ENCODE results near the gene SIPA1L3. TPM values are rescaled to one million over a fixed set of nuclear protein-coding genes. Genes with fewer than 3 reads are reported as not detected.

SIPA1L3 gene
- total and polyA plus RNA-seq, 10 of the 15 experiments (the other 5 are each of a cell fraction or from before 2014, with no cell fraction given): 0.24 to 66.2 (median 19.1) TPM

DNA sequence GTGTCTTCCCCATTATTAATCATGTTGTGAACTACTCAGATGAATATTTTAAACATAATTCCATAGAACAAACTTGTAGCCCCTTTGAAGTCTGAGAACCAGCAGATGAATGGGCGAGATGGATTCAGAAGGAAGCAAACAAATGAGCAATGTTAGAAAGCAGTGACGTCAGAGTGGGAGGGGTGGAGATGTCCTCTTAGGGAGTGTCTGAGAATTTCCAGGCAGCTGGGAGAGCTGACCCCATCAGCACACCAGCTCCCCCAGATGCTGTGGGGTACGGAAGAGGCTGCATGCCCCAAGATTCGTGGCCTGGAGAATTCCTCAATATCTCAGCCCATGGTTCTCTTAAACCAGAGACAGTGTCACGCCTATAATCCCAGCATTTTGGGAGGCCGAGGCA is 248.4 kb downstream of the SIPA1L3 start:
- CTCF ChIA-PET: no interaction called here
- Histone ChIP-seq H3K4me2 (ENCODE audit: control insufficient read depth, insufficient read depth) (no peak overlapping the region), H3K4me3 (no peak overlapping the region), H3K79me2 (ENCODE audit: control insufficient read depth, insufficient read depth, low read length) (no peaks in the 10 kb centered on the region), H3K27me3 (replicated peaks in 1 of 2; ENCODE audit: control insufficient read depth in 2 of 2, insufficient read depth in 2 of 2, low read length in 1 of 2) (no peaks in the 10 kb centered on the region), H3K9me3 (replicated peaks; ENCODE audit: control insufficient read depth, insufficient read depth, low read length) (no peaks in the 10 kb centered on the region; the same call in 2 of the 3 replicates), H4K20me1 (ENCODE audit: control insufficient read depth, insufficient read depth) (no peaks in the 10 kb centered on the region), H3K9ac (ENCODE audit: control insufficient read depth, insufficient read depth, low read length) (no peak overlapping the region), H3K4me1 (ENCODE audit: control insufficient read depth, insufficient read depth, low read length) (no peaks in the 10 kb centered on the region), H3K27ac (ENCODE audit: control insufficient read depth, insufficient read depth) (no peak overlapping the region), H3K36me3 (ENCODE audit: control insufficient read depth in 2 of 2, insufficient read depth in 2 of 2, low read length in 1 of 2) (peaks cover 18 to 20% of the 10 kb centered on the region in 2 experiments; a peak in 3 of 4 replicates), H2AFZ (ENCODE audit: control insufficient read depth, low read depth, low read length) (no peak overlapping the region)
- no peak for FAIRE-seq
- no peak for ATAC-seq
- over 99% methylated on average over 6 of the region's 6 CpGs for WGBS (ENCODE audit: insufficient coverage, insufficient replicate concordance, low lambda C conversion rate, missing lambda C conversion rate)
- intact Hi-C loops (cut with micrococcal nuclease; ENCODE audit: unreplicated experiment): no loop called here
- in situ Hi-C loops (cut with MboI): no loop called here
- TF ChIP-seq ZNF274 (IDR thresholded peaks at IDR 0.05; ENCODE audit: insufficient read depth, insufficient read length) (no peak), MXI1 (IDR thresholded peaks at IDR 0.05; ENCODE audit: low read depth, low read length) (no peak), CREB1 (IDR thresholded peaks at IDR 0.05; ENCODE audit: low read depth) (no peak), HDAC2 (IDR thresholded peaks at IDR 0.05) (no peak), BRCA1 (IDR thresholded peaks at IDR 0.05; ENCODE audit: low read depth, low read length) (no peak), HCFC1 (IDR thresholded peaks at IDR 0.05; ENCODE audit: low read length) (no peak), BHLHE40 (IDR thresholded peaks at IDR 0.05; ENCODE audit: borderline replicate concordance in 1 of 2, low read depth in 2 of 2, low read length in 1 of 2) (no peak)
- TF ChIP-seq, protein P1, sequence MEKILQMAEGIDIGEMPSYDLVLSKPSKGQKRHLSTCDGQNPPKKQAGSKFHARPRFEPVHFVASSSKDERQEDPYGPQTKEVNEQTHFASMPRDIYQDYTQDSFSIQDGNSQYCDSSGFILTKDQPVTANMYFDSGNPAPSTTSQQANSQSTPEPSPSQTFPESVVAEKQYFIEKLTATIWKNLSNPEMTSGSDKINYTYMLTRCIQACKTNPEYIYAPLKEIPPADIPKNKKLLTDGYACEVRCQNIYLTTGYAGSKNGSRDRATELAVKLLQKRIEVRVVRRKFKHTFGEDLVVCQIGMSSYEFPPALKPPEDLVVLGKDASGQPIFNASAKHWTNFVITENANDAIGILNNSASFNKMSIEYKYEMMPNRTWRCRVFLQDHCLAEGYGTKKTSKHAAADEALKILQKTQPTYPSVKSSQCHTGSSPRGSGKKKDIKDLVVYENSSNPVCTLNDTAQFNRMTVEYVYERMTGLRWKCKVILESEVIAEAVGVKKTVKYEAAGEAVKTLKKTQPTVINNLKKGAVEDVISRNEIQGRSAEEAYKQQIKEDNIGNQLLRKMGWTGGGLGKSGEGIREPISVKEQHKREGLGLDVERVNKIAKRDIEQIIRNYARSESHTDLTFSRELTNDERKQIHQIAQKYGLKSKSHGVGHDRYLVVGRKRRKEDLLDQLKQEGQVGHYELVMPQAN (conservative IDR thresholded peaks at IDR 0.05): no peak
- TF ChIP-seq, protein P2, sequence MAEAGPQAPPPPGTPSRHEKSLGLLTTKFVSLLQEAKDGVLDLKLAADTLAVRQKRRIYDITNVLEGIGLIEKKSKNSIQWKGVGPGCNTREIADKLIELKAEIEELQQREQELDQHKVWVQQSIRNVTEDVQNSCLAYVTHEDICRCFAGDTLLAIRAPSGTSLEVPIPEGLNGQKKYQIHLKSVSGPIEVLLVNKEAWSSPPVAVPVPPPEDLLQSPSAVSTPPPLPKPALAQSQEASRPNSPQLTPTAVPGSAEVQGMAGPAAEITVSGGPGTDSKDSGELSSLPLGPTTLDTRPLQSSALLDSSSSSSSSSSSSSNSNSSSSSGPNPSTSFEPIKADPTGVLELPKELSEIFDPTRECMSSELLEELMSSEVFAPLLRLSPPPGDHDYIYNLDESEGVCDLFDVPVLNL (IDR thresholded peaks at IDR 0.05; ENCODE audit: low read depth, low read length): no peak
- no peak for DNase-seq (ENCODE audit: low read depth, low spot score)
- no TSS peak for BruUV-seq (replicated peaks)
- POLR2A ChIA-PET: no interaction called here
- RAD21 ChIA-PET (ENCODE audit: unreplicated experiment): no interaction called here
- SMC1A ChIA-PET (ENCODE audit: uncharacterized antibody, unreplicated experiment): no interaction called here

Measured in GM12878 (cell line).